Activated CD8-positive, alpha-beta memory T cell treated with anti-CD3 and anti-CD28 coated beads, Interleukin-2, amount 50 U/mL, for 1 hour (primary cell): ENCODE data around the gene PGLYRP4.
"Not testable (repeated sequence)": the region's sequence is repeated elsewhere in the genome, so short reads cannot be mapped to it uniquely, and the experiment has no call there.

ENCODE experiments used
- DNase-seq: peaks from one replicate; pipeline ENCODE4 v3.0.0-alpha.2; 2020; ENCODE audit errors: extremely low read depth

PGLYRP4 gene

DNA sequence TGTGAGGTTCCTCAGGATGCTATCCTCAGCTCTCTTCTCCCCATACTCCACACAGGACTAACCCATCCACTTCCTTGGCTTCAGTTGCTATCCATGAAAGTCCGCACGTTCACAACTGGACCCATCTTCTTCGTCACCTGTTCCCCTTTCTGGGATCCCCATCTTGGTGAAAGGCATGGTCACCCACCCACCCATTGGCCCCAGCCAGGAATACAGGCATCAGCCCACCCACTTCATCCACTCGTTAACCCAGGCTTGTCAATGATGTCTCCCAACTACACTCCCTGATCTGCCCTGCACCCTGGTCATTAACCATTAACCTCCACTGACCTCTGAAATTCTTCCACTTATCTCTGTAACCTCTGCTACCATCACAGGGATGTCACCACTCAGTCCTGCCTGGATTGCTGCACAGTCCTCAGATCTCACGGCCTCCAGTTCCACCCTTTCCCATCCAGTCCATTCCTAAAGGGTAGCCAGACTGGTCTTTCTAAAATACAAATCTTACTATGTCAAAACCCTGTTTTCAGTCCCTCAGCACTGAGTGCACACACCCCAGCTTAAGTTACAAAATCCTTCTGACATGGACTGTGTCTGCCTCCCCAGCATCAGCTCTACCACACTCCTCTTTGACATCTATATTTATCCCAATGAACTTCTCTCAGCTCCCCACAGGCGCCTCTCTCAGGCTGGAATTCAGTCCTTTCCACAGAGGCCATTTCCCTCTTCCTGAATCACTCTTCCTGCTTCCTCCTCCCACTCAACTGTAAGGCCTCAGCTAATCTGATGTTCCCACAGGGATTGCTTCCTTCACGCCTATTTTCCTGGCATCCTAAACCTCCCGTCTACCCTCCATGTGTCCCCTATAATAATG lies 10.4 kb downstream of the PGLYRP4 start:
- DNase-seq, result no peak

DNA sequence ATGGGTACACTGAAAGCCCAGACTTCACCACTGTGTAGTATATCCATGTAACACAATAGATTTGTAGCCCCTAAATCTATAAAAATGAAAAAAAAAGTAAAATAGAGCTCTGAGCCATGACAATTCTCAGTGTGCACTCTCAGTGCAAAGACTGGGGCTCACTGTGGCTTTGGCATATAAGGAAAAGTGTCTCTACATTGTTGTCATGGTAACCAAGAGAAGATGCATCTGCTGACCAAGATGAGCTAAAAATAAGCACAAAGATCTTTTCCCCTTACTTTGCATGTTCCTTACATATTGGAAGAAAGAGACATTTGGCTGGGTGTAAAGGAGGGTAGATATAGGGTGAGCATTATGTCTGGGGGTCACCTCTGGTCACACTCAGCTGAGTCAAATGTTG lies 12.0 kb downstream of the PGLYRP4 start:
- DNase-seq, result no peak

DNA sequence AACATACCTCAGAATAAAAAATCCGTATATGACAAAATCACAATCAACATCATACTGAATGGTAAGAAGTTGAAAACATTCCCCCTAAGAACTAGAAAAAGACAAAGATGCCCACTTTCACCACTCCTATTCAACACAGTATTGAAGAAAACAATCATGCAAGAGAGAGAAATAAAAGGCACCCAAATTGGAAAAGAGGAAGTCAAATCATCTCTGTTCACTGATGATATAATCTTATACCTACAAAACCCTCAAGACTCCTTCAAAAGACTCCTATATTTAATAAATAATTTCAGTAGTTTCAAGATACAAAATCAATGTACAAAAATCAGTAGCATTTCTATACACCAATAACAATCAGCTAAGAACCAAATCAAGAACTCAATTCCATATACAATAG lies 14.7 kb downstream of the PGLYRP4 start:
- no peak for DNase-seq

DNA sequence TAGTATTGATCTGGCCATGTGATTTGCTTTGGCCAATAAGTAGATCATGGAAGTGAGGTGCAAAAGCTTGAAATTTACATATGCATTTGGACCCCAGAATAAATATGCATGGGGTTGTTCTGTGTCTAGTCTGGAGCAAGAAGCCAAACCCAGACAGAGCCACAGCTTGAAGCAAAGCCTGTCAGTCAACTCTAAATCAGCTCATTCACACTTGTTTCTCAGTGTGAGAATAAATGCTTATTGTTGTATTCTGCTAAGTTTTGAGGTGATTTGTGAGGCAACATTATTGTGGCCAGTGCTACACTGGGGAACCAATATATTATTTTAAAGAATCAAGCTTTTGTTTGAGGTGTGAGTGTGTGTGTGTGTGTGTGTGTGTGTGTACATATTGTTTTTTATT lies 23.7 kb downstream of the PGLYRP4 start:
- DNase-seq, result no peak

DNA sequence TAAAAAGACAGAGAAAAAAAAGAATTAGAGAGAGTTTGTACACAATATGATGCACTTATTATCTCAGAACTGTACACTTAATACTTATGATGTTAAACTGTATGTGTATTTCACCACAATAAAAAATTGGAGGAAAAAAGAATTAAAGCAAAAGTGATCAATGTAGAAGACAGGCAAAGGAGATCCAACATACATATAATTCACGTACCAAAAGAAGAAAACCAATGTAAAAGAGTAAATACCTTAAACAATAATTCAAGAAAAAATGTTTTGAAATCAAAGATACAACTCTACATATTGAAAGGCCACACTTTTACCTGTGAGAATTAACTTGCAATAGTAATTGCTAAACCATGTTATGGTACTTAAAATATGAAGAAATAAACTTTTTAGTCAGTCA lies 26.1 kb downstream of the PGLYRP4 start:
- no peak for DNase-seq

DNA sequence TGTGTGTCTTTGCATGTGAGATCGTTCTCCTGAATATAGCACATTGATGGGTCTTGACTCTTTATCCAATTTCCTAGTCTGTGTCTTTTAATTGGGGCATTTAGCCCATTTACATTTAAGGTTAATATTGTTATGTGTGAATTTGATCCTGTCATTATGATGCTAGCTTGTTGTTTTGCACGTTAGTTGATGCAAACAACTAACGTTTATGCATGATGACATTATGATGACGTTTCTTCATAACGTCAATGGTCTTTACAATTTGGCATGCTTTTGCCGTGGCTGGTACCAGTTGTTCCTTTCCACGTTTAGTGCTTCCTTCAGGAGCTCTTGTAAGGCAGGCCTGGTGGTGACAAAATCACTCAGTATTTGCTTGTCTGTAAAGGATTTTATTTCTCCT lies 30.5 kb downstream of the PGLYRP4 start:
- DNase-seq, result not testable (repeated sequence)

DNA sequence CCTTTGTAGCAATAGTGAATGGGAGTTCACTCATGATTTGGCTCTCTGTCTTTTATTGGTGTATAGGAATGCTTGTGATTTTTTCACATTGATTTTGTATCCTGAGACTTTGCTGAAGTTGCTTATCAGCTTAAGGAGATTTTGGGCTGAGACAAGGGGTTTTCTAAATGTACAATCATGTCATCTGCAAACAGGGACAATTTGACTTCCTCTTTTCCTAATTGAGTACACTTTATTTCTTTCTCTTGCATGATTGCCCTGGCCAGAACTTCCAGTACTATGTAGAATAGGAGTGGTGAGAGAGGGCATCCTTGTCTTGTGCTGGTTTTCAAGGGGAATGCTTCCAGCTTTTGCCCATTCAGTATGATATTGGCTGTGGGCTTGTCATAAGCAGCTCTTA lies 32.6 kb downstream of the PGLYRP4 start:
- not testable (repeated sequence) for DNase-seq

DNA sequence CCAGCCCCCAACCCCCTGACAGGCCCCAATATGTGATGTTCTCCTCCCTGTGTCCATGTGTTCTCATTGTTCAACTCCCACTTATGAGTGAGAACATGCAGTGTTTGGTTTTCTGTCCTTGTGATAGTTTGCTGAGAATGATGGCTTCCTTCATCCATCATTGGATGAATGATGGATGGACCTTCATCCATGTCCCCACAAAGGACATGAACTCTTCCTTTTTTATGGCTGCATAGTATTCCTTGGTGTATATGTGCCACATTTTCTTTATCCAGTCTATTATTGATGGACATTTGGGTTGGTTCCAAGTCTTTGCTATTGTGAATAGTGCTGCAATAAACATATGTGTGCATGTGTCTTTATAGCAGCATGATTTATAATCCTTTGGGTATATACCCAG lies 34.3 kb downstream of the PGLYRP4 start:
- DNase-seq, result not testable (repeated sequence)

DNA sequence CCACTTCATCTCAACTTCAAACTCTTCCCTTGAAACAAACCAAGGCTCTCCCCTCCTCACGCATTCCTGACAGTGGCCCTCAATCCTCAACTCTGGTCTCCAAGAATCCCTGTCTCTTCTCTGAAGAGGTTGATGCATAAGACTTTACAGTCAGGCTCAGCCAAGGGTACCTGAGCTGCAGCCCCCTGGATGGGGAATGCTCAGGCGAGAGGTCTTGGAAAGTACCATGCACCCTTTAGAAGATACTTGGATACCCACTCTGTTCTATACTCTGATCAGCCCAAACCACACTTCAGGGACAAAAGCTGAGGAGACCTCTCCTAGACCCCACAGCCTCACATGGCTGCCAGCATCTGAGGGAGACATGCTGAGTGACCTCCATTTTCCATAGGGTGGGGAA lies 35.4 kb downstream of the PGLYRP4 start:
- DNase-seq, result no peak

DNA sequence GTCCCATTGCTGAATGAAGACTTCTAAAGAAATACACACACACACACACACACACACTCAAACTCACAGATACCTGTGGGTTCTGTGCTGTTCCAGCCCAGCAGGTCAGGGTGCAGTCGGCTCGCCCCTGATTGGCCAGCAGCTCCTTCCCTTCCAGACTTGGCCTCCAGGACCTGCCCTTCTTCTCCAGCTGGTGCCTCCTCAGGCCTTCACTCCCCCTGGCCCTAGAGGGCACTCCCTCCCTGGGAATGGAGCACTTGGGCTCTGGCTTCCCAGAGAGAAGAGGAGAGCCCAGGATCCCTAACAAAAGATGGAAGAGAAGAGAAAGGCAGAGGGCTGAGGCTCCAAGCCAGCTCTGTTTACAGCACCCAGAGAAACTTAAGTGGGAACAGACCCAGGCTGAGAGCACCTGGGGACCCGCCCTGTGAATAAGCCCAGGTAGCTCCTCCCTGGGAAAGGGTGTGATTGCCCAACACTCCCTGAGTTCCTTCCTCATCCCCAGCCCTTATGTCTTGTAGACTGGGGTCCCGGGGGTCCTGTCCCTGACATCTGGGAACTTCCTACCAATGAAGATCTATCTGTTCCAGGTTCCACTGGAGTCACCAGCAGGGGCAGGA lies 36.0 kb downstream of the PGLYRP4 start, which contains the start of gene PGLYRP3:
Gene PGLYRP3 (minus strand): TSS at position 383 of the 617 bp plus-strand sequence. CDS start 2,287 bp downstream, outside the sequence.
- DNase-seq, result no peak

DNA sequence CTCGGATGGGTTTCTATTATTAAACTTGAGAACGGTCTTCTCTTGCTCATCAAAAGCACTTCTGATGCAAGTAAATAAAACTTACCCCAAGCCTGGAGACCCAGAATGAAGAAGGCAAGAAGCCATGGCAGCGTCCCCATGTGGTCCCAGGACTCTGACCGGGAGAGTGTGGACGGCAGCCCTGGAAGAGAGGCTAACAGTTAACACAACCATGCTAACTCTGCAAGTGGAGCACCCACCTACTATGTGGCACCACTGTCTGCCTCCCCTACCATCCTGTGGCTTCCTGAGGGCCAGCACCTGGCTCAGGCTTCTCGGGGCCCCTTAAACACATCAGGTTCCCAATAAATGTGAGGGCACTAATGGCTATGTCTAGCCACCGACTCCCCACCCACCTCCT lies 38.1 kb downstream of the PGLYRP4 start:
- no peak for DNase-seq

DNA sequence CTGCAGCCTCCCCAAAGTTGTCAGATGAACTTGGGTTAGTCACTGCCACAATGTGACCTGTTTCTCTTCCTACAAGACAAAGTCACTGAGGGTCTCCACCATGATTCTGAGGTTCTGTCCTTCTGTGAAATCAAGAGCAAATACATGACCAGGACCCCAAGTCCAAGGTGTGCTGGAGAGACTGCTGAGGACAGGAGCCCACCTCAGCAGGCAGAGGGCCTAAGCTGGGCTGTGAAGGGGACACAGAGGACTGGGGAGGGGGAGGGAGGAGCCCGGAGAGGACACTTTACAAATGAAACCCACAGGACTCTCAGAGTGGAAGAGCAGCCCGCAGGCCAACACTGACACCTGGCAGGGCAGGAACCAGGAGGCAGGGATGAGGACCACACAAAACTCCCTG lies 39.2 kb downstream of the PGLYRP4 start:
- DNase-seq, result no peak

DNA sequence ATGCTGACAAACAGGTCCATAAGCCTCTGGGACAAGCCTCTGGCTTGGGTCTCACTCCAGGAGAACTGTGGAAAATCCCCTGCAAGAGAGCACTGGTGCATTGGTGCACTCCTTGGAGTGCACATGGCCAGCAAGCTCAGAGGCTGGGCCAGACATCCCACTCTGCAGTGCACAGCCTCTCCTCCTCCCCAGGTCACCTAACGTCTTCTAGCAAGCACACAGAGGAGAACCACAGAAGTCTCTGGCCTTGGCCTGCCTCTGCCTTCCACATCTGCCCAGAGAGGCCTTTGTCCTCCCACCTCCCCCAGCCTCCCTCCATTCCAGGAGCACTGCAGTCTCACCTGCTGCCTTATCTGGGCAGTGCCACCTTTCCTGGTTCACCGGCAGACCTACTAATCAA lies 40.1 kb downstream of the PGLYRP4 start:
- no peak for DNase-seq

DNA sequence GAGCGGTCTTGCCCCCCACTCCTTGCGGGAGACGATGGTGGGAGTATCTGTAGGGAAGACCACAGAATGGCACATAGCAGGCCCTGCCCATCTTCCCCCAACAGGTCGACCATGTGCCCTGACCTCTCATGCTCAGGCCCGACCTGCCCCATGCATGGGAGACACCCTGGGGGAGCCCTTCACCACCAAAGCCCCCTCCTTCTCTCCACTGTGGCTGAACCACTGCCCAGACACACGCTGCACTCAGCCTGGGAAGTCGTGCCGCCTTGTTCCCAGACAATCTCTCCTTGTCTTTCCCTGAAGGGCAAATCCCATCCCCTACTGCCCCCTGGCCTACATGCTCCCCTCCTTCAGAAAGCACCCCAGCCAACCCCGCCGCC lies 41.4 kb downstream of the PGLYRP4 start:
- DNase-seq, result no peak

DNA sequence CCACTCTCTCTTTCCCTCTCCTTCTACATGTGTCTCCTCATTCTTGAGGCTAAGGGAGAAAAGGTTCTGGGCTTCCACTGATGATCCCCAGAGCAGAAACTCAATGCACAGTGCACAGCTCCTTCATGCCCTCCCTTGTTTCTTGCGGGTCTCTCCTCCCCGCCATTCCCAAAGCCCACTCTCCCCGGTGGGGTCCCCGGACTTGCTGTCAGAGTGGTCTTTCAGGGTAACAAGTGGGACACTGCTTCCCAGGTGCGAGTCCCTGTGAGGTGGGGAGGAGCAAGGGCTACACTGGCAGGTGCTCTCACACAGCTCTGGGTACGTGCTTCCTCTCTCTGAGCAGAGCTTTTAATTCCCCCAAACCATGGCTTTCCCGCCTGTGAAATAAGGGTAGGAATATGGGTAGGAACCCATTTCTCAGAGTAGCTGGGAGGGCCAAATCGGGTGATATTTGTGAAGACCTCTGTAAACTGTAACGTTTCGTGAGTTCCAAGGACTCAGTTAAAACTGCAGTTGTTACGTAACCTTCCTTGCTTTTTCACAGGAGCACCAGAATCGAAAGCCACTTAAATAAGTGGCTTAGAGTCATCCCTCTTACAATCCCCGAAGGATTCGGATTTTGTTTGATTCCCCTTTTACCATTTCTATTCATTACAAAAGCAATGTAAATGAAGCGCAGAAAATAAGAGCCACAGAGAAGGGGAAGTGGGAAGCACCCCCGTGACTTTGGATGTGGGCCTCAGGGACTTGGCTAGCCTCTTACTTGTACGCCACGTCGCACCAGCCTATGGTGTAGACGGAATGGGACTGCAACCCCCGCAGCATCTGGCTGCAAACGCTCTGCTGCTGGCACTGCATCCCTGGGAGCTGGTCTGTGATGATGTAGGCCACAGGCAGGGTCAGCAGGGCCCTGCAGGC lies 42.1 kb downstream of the PGLYRP4 start:
- DNase-seq, result no peak

DNA sequence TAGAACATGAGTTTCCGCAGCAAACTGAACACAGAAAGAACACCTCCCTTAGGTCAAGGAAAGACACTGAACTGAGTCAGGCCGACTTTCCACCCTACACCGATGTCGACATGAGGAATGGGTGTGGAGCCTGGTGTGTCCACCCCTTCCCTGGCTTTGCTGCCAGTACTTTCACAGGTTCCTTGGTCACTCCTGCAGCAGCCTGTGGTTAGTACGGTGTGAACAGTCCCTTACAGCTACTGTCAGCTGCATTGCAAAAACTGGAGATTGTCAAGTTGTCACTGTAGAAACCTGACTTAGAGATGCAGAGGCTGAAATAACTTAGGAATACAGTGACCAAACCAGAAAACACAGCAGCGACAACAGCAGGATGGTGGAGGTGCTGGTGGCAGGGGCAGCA lies 43.0 kb downstream of the PGLYRP4 start:
- DNase-seq, result no peak

DNA sequence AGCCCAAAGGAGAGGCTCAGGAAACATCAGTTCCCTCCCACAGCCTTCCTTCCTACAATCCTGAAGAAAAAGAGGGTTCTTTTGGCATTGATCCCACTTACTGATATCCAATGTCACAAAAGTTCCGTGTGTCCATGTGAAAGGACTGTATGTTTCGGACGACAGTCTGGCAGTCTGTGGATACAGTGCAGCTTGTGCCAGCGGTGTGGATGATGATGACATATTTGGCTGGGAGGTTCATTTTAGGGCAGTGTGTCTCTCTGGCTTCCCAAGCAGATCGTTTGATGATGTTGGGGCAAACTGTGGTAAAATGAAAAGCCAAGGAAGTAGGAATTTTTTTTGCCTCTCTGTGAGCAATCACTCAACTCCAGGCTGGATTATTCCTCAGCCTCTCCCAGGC lies 46.3 kb downstream of the PGLYRP4 start:
- no peak for DNase-seq

DNA sequence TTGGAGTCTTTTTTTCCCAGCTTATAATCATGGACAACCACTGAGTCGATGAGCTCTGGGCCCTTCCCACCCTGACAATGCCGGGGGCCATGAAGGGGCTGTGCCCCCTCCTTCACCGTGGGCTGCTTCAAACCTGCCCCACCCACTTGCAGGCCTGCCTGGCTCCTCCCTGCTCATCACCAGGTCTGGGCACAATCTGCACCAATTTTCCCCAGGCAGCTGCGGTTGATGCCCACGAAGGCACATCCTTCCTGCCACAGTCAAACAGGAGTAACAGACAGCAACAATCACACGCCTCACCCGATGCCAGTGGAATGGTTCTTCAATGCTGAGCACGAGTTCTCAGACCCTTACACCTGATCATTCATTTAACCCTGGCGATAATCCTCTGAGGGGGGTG lies 54.8 kb downstream of the PGLYRP4 start:
- DNase-seq, result no peak

DNA sequence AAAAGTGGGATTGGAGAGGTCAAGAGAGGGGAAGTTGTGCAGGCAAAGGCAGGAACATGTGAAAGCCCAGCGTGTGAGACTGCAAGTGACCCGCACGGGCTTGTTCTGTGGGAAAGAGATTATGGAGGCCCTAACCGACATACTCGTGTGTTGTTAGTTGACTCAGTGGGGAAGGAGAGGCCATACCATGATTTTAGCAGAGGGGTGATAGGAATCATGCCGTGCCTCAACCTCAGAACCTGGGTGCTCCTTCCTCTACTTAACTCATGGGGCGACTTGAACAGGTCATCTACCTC lies 55.2 kb downstream of the PGLYRP4 start:
- no peak for DNase-seq

DNA sequence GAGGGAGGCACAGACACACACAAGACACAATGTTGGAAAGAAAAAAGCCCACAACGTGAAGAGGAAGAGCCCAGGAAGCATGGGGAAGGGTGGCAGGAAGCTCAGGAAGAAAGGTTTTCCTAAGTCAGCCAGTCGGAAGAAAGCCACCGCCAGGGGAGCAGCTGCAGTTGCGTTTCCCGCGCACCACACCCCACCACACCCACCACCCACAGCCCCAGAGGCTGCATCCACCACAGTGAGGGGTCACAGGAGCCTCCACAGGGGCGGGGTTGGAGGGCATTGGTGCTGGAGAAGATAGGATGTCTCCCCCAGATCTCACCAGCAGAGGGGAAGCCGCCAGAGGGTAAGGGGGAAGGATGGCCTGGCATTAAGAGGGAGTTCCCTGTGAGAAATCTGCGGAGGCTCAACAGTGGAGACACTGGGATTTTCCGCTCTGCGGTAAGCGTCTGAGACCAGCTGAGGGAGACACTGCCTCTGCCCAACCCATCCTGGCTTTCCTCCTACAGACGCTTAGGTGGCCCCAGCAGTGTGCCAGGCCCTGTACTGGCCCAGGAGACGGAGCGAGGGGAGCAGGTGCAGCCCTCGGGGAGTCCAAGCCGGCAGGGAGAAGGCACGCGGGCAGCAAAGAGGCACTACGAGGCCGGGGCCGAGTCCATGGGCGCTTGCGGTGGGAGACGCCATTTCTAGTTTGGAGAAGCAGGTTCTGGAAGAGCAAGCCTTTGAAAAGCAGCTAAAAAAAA lies 55.7 kb downstream of the PGLYRP4 start:
- DNase-seq, result no peak

DNA sequence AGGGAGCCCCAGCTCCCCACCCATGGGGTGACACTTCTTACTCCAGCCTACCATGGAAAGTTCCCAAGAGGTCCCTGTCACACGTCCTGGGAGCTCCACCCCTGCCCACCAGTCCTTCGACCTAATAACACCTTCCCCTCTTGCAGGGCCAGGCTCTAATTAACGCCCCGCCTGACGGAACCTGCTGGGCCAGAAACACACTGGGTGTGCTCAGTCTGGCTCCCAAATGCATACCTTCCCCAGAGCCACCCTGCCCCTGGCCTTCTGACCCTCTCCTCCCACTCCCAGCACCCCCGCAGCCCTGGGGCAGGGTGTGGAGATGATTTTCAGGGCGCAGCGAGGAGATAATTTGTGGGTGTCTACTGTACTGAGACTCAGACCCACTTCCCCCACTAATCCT lies 56.5 kb downstream of the PGLYRP4 start:
- DNase-seq, result no peak

DNA sequence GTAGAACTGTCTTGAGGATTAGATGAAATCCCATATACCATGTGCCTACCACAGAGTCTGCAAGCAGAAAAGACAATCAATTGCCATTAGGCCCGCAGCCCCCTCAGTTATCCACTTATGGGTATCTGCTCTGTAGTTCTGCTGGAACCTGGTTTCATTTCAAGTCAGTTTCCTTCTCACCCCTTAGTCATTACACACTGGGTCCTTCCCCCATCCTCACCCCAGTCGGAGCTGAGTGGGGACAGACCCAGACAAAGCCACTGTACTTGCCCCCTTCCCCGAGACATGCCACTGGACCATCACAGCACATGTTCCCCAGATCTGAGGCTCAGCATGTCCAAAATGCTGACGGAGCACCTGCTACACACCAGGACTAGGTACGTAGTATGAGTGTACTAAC lies 57.1 kb downstream of the PGLYRP4 start:
- DNase-seq, result no peak
